GM15510 (cell line): Measurements from ENCODE around the gene PTPN11.

ENCODE experiments used
- POLR2A ChIP-seq: IDR thresholded peaks from 3 replicates; pipeline ENCODE4 v1.6.1; 2011; ENCODE audit warnings: borderline replicate concordance; ENCODE audit not compliant: insufficient read length; ENCODE audit errors: extremely low read depth

The PTPN11 gene

GRCh38 chr12:112406519-112407488 lies 11.9 kb upstream of the PTPN11 start:
- TF ChIP-seq POLR2A = no peak

DNA sequence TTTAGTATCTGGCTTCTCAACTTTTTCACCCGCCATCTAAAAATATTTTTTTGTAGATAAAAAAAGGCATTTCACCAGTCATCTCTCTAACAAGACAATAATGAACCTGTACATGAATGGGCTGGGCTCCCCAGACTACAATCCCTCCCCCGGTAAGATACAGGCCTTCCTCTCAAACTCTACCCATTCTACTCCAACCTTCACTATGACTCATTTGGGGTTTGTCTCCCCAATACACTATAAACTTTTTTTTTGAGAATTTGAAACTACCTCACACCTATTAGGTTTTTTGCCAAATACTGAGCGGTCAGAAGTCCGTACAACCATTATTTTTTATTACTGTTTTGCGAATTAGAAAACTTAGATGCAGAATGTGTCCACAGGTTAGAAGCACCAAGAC lies 10.1 kb upstream of the PTPN11 start:
- no peak for TF ChIP-seq POLR2A

- TF ChIP-seq POLR2A = peak; percentile 94
Observed at GRCh38 chr12:112409064-112409905, 9.5 kb upstream of the PTPN11 start, which contains the start of gene RPL6. Gene RPL6 (minus strand): TSS chr12:112409605. CDS start chr12:112408656, 949 bp downstream.

DNA sequence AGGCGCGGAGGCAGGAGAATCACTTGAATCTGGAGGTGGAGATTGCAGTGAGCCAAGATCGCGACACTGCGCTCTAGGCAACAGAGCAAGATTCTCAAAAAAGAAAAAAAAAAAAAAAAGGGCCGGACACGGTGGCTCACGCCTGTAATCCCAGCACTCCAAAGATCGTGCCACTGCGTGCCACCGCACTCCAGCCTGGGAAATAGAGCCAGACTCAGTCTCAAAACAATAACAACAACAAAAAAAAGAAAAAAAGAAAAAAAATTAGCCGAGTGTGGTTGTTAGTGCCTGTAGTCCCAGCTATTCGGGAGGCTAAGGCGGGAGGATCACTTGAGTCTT lies 8.9 kb upstream of the PTPN11 start:
- TF ChIP-seq POLR2A = no peak

DNA sequence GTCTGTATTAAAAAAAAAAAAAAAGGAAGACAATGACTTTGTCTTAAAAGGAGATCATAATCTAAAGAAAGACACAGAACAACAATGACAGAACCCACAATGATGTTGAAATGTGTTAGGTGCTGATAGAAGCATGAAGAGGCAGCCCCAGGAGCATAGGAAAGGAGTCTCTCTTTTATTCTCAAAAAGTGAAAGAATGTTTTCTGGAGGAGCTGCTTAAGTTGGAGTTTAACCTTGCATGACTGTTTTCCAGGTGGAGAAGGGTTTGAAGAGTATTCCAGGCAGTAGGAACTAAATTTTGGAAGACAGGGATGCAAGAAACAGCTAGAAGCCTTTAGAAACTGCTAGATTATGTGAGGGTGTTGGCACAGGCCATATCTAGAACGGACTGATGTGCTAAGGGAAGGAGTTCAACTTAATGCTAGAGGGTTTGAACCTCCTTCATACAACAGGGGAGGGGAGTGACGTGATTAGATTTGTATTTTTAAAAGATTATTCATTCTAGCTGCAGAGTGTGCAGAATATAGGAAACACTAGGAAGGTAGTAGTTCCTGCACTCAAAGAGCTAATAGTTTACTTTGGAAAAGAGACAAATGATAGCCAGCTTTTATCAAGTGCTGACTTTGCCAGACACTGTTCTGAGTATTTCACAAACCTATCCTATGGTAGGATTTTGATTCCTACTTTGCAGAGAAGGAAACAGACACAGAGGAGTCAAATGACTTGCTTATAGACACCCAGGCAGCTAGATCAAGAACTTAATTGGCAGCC lies 4.7 kb upstream of the PTPN11 start:
- no peak for TF ChIP-seq POLR2A

DNA sequence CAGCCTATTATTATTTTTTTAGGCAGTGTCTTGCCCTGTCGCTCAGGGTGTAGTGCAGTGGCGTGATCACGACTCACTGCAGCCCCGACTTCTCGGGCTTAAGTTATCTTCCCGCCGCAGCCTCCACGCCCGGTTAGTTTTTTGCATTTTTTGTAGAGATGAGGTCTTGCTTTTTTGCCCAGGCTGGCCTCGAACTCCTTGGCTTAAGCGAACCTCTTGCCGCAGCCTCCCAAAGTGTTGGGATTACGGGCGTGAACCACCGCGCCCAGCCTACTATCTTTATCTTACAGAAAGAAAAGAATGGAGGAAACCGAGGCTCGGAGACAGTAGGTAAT lies 507 bp upstream of the PTPN11 start:
- no peak for TF ChIP-seq POLR2A

DNA sequence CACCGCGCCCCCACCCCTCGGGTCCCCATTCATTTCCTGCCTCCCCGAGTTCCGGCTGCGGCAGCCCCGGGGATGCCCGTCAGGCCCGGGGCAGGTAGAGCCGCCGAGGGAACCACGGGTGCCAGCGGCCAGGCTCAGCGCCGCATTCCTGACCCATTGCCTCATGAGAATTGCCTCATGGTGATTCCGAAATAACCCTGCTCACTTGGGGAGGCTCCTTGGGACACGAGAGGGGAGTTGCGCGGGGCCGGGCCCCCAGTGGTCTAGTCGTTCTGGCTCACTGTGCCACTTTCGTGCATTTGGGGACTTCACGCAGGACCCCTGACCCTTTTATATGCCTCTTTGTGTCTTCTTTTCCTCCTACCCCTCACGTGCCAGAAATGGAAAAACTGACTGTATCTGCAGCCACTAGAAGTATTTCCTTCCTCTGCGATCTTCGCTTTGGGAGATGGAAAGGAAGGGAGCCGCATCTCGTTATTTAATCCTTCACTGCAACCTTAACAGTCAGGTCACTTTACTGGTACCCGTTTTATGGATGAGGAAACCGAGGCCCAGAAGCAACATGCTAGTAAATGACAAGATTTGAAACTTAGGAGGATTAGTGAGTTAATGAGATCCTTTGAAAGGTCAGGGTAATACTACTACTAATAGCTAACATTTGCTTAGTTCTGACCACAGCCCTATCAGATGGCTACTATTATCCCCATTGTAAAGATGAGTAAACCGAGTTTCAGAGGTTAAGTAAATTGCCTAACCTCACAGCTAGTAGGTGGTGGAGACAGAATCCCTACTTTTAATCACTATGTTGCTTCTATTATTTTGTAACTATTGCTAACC lies 768 bp downstream of the PTPN11 start:
- no peak for TF ChIP-seq POLR2A

DNA sequence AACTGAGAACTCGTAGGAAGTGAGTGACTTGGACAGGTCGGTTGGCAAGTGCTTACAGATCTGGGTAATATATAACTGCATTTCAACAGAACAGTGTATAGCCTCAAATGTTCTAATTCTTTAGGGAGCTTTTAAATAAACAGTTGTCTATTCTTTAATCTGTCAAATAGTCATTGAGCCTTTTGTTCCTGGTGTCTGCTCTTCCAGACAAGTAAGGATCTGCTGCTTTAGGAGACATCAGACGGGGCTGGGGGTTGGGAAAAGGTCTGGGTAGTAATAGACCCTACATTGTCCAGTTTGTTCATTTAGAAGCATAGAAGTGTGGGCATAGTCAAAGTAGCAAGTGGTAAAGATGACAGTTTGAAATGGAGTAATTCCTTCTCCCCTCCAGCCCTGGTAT lies 2.0 kb downstream of the PTPN11 start:
- no peak for TF ChIP-seq POLR2A

GRCh38 chr12:112421363-112421762 lies 2.6 kb downstream of the PTPN11 start:
- no peak for TF ChIP-seq POLR2A

- TF ChIP-seq POLR2A = no peak
Observed at GRCh38 chr12:112422531-112422930, 3.8 kb downstream of the PTPN11 start.

- no peak for TF ChIP-seq POLR2A
Observed at GRCh38 chr12:112424126-112424525, 5.4 kb downstream of the PTPN11 start.

DNA sequence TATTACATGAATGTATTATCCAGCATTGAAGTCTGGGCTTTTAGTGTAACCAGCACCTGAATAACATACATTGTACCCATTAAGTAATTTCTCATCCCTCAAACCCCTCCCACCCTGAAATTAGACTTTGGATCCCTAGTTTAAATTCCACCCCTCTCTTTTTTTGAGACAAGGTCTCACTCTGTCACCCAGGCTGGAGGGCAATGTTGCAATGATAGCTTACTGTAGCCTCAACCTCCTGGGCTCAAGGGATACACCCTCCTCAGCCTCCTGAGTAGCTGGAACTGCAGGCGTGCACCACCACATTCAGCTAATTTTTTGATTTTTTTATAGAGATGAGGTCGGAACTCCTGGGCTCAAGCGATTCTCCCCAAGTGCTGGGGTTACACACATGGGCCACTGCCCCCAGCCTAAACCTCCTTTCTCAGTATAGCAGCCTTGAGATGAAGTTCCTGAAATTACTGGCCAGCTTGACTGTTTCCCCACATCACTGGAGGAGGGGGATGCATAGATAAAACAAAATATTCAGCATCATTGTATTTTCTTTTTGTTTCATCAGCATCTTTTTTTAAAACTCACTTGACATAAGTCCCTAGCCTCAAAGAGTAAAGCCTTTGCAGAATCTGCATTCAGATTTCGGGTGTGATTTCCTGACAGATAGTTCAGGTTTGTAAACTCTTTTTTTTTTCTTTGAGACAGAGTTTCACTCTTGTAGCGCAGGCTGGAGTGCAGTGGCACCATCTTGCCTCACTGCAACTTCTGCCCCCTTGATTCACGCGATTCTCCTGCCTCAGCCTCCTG lies 7.0 kb downstream of the PTPN11 start:
- TF ChIP-seq POLR2A = no peak

- TF ChIP-seq POLR2A = no peak
Observed at GRCh38 chr12:112427760-112428159, 9.0 kb downstream of the PTPN11 start.
